Measurements from ENCODE around the gene TRMT2A. TPM values are rescaled to one million over a fixed set of nuclear protein-coding genes. Genes with fewer than 3 reads are reported as not detected.

The TRMT2A gene
- total and polyA plus RNA-seq, 10 of the 15 experiments (the other 5 are each of a cell fraction or from before 2014, with no cell fraction given), result 0.29 to 97.0 (median 57.9) TPM

DNA sequence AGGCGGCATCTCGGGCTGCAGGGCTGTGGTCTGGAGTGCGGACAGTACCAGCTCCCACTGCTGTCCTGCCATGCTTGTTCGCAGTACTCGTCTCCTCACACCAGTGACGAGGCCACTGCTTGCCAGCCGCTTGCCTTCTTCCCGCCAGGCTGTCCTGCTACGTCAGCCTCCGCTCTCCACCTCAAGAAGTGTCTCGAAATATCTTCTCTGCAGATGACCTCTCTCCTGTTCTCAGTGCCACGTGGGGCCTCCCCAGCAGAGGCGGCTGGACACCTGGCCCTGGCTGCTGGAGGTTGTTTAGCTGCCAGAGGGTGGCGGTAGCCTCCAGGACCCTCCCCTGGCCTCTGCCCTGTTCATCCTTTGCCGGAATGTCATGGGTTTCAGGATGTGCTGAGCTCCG is 36.9 kb upstream of the TRMT2A start (continued):
- no peak for TF ChIP-seq SUPT20H (IDR thresholded peaks at IDR 0.05; ENCODE audit: borderline replicate concordance, control insufficient read depth, low read depth, low read length)

GRCh38 chr22:20152464-20152890 is 35.5 kb upstream of the TRMT2A start:
- Histone ChIP-seq H3K4me1 (ENCODE audit: control insufficient read depth, insufficient read depth, low read length) (no peaks in the 10 kb centered on the region), H3K27ac (ENCODE audit: control insufficient read depth, insufficient read depth) (no peak overlapping the region), H3K27me3 (replicated peaks in 1 of 2; ENCODE audit: control insufficient read depth in 2 of 2, insufficient read depth in 2 of 2, low read length in 1 of 2) (no peaks in the 10 kb centered on the region; a peak in 1 of 4 replicates), H3K79me2 (ENCODE audit: control insufficient read depth, insufficient read depth, low read length) (no peaks in the 10 kb centered on the region), H4K20me1 (ENCODE audit: control insufficient read depth, insufficient read depth) (no peaks in the 10 kb centered on the region), H3K36me3 (ENCODE audit: control insufficient read depth in 2 of 2, insufficient read depth in 2 of 2, low read length in 1 of 2) (no peaks in the 10 kb centered on the region), H3K9ac (ENCODE audit: control insufficient read depth, insufficient read depth, low read length) (no peak overlapping the region), H3K9me3 (replicated peaks; ENCODE audit: control insufficient read depth, insufficient read depth, low read length) (no peaks in the 10 kb centered on the region), H3K4me3 (no peak overlapping the region), H2AFZ (ENCODE audit: control insufficient read depth, low read depth, low read length) (no peak overlapping the region), H3K4me2 (ENCODE audit: control insufficient read depth, insufficient read depth) (no peak overlapping the region)
- in situ Hi-C loops (cut with MboI), result loop anchor here (10.0 kb wide), 2 partner anchors 112 to 142 kb away; partner anchors contain the start of gene RTN4R
- CTCF ChIA-PET, result interaction anchor here (0.6 kb wide), 1 partner anchor 318 kb away, joined by 3 read pairs; no protein-coding TSS in a partner anchor
- FAIRE-seq, result no peak
- DNase-seq (ENCODE audit: low read depth, low spot score), result no peak
- WGBS (ENCODE audit: insufficient coverage, insufficient replicate concordance, low lambda C conversion rate, missing lambda C conversion rate), result 61% methylated on average over 14 of the region's 14 CpGs
- RAD21 ChIA-PET (ENCODE audit: unreplicated experiment), result no interaction called here
- no peak for ATAC-seq
- intact Hi-C loops (cut with micrococcal nuclease; ENCODE audit: unreplicated experiment), result no loop called here
- SMC1A ChIA-PET (ENCODE audit: uncharacterized antibody, unreplicated experiment), result no interaction called here
- POLR2A ChIA-PET, result no interaction called here
- BruUV-seq (replicated peaks), result no TSS peak
- TF ChIP-seq MXI1 (IDR thresholded peaks at IDR 0.05; ENCODE audit: low read depth, low read length) (no peak), MYB (IDR thresholded peaks at IDR 0.05; ENCODE audit: borderline replicate concordance, low read depth, low read length) (no peak), TCF3 (IDR thresholded peaks at IDR 0.05; ENCODE audit: borderline replicate concordance, insufficient read depth, low read depth, low read length) (no peak), TAF1 (IDR thresholded peaks at IDR 0.05; ENCODE audit: borderline replicate concordance, low read depth, low read length) (no peak), RB1 (IDR thresholded peaks at IDR 0.05; ENCODE audit: borderline replicate concordance) (no peak), SMARCA5 (IDR thresholded peaks at IDR 0.05) (no peak), LARP7 (IDR thresholded peaks at IDR 0.05) (no peak), CBX3 (IDR thresholded peaks at IDR 0.05; ENCODE audit: borderline replicate concordance, low read depth) (no peak), YBX1 (IDR thresholded peaks at IDR 0.05) (no peak), RCOR1 (conservative IDR thresholded peaks at IDR 0.05; ENCODE audit: low read depth, low read length) (no peak), RELA (IDR thresholded peaks at IDR 0.05; ENCODE audit: borderline replicate concordance, partially characterized antibody) (no peak), RFX5 (IDR thresholded peaks at IDR 0.05; ENCODE audit: low read depth, low read length) (no peak)

Measured in GM12878 (cell line).